Activated CD4-positive, alpha-beta T cell treated with anti-CD3 and anti-CD28 coated beads, Interleukin-10, Interleukin-2, amounts not matched to agents 100 ng/mL and 50 ng/mL, durations not matched to agents 16 hours and 8 hours (primary cell): Measurements from ENCODE around the gene C7.
A peak's percentile ranks its signal among the peaks of the same experiment; 100 is the strongest.
"Not testable (repeated sequence)": the region's sequence is repeated elsewhere in the genome, so short reads cannot be mapped to it uniquely, and the experiment has no call there.

ENCODE experiments used
- DNase-seq: peaks from one replicate; pipeline ENCODE4 v3.0.0-alpha.2; 2020

The C7 gene

DNA sequence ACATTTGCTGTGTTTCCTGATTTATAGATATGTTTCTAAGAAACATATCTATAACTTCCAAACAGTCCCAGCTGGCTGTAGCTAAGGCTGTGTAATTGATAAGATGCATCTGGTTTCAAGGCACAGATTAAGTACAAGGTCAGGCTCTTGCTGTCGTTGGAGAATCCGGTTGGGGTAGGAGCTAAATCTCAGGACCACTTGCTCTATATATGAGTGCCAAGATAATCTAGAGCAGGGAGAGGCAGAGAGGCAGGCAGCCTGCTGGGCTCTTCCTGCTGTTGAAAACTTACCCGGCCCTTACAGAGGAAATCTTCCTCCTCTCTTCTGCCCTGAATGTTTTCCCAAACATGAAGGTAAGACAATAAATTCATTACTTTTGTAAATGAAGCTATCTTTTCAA, at the start of gene C7:
TSS of gene C7 (plus strand) at position 234 of the 400 bp plus-strand sequence. CDS start at position 348, 114 bp downstream.
- DNase-seq = no peak

DNA sequence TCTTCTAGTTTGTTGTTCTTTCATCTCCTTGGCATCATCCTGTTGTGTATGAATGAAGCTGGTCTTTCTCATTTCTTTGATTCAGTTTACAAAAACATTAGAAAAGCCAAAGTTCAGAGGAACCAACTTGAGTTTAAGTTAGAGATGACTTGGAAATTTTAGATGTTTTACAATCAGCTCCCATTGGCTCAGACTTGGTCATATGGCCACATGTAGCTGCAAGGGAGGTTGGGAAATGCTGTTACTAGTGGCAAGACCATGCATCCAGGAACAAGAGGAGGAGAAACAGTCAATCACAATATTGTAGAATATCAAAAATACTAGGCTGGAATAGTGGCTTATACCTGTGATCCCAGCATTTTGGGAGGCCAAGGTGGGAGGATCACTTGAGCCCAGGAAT, 48.6 kb upstream of the C7 start:
- no peak for DNase-seq

DNA sequence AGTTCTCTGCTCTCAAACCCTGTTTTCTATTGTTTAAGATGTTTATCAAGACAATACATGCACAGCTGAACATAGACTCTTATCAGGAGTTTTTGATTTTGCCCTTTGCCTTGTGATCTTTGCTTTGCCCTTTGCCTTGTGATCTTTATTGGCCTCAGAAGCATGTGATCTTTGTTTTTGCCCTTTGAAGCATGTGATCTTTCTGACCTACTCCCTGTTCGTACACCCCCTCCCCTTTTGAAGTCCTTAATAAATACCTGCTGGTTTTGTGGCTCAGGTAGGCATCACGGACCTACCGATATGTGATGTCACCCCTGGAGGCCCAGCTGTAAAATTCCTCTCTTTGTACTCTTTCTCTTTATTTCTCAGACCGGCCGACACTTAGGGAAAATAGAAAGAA, 44.3 kb upstream of the C7 start:
- not testable (repeated sequence) for DNase-seq

DNA sequence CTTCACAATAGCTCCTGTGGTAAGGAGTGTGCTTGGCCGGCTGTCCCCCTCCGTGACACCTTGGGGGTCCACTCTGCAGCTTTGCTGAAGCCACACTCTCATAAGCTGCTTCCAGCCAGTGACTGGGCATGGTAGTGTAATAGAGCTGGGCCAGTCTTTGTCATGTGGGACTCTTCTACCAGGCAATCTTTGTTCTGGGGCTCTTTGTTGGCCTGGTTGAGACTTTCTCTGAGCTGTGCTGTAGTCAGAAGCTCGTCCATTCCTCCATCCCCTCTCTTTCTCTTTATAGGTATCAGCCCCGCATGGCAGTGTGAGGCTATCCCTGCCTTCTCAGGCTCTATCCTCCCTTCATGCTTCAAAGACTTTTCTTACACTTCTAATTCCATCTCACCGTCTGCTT, 42.5 kb upstream of the C7 start:
- DNase-seq = no peak

DNA sequence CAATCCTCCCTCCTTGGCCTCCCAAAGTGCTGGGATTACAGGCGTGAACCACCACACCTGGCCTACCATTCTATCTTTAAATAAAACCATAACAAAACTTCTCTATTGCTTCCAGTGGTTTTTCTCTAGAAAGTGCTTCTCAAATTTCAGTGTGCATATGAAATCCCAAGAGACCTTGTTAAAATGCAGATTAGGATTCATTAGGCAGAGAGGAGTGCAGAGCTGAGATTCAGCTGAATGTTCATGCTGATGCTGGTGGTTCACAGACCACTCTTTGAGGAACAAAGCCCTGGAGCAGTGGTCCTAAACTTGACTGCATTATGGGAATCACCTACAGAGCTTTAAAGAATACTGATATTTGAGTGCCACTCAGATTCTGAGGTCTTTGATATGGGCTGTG, 39.9 kb upstream of the C7 start:
- no peak for DNase-seq

DNA sequence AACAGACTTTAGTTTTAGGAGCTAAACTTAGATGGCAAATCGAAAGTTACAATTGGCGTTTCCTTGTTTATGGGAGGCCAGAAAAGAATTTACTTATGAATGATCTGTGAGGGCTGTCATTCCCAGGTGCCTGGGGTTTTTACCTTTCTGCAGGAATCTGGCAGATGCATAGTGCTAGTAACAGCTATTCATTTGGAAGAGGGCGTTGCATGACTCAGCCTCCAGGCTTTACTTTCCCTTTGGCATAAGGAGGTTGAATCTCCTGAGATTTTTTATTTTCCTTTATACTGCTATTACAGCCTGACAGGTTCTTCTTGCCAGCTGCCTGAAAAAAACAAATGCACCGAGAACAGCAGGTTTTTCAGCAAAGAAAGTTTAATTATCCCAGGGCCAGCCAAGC, 38.1 kb upstream of the C7 start:
- no peak for DNase-seq

DNA sequence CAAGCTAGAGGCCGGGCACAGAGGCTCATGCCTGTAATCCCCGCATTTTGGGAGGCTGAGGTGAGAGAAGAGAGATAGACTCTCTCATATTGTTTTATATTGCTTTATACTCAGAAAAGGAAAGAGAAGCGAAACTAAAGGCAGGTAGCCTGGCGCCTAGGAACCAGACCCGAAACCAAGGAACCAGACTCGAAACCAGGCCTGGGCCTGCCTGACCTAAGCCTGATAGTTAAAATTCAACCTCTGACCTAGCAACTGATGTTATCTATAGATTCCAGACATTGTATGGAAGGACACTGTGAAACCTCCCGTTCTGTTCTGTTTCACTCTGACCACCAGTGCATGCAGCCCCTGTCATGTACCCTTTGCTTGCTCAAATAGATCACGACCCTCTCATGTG, 37.0 kb upstream of the C7 start:
- not testable (repeated sequence) for DNase-seq

DNA sequence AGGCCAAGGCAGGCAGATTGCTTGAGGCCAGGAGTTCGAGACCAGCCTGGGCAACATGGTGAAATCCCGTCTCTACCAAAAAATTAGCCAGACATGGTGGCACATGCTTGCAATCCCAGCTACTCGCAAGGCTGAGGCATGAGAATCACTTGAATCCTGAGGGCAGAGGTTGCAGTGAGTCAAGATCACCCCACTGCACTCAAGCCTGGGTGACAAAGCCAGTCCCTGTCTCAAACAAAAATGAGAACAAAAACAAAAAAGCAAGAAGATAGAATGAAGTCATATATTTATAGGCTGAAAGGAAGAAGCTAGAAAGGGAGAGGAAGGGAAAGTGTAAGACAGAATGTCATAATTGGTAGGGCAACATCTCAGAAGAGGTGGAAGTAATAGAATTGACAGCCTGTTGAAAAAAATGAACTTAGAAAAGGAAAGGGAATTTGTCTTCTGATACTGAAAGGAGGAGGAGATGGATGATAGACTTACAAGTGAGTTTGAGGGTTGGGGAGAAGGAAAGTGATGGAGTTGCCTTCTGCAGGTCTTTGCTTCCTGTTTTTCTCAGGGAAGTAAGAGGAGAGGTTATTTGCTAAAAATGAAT, 35.9 kb upstream of the C7 start:
- DNase-seq = no peak

DNA sequence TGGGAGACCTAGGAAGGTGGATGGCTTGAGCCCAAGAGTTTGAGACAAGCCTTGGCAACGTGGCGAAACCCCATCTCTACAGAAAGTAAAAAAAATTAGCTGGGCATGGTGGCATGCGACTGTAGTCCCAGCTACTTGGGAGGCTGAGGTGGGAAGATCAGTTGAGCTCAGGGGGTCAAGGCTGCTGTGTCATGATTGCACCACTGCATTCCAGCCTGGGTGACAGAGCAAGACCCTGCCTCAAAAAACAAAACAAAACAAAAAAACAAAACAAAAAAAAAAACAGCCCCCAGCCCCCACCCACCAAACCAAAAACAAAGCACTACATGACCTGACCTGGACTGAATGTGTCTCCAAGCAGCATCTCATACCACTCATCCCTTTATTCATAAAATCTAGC, 33.3 kb upstream of the C7 start:
- DNase-seq = no peak

DNA sequence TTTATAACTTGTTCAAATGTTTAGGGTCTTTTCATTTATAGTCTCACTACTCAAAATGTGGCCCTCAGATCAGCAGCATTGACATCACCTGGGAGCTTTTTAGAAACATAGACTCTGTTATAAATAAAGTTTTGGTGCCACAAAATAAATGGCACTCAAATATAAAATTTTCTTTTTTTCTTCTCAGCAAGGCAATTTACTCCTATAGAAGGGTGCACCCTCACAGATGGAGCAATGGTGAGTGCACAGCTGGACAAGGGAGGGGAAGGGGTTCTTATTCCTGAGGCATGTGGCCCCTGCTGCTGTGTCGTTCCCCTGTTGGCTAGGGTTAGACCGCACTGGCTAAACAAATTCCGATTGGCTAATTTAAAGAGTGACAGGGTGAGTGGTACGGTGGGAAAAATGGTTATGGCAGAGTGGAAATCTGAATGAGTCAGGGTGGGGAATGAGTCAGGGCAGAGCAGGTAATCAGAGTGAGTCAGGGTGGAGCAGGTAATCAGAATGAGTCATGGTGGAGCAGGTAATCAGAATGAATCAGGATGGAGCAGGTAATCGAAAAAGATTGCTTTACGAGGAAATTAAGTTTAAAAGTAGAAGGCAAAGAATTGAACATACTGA, 31.8 kb upstream of the C7 start:
- DNase-seq = peak; percentile 25

DNA sequence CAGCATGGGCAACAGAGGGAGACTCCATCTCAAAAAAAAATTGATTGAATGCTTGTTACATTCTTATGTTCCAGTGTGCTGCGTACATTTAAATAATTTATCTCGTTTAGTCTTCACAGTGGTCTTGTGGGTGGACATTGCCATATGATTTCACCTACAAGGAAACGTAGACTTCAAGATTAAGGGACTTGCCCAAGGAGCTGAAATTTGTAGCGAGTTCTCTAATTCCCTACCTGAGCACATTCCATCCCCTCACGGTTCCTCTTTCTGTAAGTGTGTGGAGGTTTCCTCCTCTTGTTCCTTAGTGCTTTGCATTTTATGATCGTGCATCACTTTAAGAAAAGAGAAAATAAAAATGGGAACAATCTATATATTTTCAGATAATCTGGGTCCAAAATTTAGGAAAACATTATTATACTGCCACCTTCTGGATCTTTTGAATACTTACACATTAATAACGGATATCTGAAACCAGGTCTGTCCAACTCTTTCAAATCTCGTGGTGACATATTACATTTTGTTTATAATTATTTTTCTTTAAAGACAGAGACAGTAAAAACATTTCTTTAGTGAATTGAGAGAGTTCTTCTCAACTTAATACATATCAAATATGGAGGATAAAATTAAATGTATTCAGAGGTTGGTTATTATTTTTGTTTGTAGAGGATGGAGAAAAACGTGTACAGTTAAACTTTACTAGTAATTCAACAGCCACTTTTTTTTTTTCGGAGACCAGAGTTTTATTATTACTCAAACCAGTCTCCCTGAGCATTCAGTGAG, 29.9 kb upstream of the C7 start:
- DNase-seq = peak; percentile 11

DNA sequence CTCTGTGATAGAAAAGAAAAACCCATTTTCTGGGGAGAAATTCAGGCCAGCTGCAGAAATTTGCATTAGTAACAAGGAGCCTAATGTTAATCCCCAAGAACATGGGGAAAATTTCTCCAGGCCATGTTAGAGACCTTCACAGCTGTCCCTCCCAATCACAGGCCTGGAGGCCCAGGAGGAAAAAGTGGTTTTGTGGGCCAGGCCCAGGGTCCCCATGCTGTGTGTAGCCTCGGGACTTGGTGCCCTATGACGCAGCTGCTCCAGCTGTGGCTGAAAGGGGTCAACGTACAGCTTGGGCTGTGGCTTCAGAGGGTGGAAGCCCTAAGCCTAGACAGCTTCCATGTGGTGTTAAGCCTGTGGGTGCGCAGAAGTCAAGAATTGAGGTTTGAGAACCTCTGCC, 27.0 kb upstream of the C7 start:
- no peak for DNase-seq

DNA sequence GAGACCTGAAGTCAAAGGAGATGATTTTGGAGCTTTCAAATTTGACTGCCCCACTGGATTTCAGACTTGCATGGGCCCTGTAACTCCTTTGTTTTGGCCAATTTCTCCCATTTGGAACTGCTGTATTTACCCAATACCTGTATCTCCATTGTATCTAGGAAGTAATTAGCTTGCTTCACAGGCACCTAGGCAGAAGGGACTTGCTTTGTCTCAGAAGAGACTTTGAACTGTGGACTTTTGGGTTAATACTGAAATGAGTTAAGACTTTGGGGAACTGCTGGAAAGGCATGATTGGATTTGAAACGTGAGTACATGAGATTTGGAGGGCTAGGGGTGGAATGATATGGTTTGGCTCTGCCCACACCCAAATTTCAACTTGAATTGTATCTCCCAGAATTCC, 26.2 kb upstream of the C7 start:
- not testable (repeated sequence) for DNase-seq

DNA sequence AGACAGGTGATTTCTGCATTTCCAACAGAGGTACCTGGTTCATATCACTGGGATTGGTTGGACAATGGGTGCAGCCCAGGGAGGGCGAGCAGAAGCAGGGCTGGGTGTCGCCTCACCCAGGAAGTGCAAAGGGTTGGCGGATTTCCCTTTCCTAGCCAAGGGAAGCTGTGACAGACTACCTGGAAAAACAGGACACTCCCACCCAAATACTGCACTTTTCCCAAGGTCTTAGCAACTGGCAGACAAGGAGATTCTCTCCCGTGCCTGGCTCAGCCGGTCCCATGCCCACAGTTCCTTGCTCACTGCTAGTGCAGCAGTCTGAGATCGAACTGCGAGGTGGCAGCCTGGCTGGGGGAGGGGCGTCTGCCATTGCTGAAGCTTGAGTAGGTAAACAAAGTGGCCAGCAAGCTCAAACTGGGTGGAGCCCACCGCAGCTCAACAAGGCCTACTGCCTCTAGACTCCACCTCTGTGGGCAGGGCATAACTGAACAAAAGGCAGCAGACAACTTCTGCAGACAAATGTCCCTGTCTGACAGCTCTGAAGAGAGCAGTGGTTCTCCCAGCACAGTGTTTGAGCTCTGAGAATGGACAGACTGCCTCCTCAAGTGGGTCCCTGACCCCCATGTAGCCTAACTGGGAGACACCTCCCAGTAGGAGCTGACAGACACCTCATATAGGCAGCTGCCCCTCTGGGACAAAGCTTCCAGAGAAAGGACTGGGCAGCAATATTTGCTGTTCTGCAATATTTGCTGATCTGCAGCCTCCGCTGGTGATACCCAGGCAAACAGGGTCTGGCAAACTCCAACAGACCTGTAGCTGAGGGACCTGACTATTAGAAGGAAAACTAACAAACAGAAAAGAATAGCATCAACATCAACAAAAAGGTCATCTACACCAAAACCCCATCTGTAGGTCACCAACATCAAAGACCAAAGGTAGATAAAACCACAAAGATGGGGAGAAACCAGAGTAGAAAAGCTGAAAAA, 13.6 kb upstream of the C7 start:
- not testable (repeated sequence) for DNase-seq

DNA sequence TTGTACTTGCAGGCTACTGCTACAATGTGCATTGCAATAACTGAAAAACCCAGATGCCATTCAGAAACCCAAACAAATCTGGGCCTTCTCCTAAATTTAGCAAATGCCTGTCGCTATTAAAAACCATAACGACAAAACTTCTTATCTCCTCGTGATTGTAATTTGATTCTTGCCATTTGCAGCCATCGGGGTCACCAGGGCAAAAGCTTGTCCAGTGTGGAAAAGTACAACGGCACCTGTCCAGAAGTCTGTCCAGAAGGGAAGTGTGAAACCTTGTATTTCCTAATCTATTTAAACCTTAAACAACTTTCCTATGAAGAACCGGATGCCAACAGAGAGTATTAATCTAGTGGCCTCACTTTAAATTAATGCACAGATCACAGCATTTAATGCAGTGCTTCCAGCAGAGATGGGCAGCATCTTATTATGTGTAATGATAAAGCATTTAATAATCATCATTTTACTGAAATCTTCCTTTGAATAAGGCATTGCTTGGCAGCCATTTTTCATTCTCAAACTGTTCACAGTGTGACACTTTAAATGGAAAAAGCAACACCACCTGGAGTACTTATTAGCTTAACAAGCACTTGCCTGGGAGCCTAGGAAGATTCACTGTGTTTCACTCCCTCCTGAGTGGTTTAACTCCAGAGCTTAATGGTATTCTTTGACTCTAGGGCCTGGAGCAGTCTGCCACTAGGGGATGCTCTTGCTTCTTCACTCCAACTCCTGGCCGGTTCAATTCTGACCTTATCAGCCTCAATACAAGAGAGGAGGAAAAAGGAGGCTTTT, 4.9 kb upstream of the C7 start:
- DNase-seq = peak; percentile 59

DNA sequence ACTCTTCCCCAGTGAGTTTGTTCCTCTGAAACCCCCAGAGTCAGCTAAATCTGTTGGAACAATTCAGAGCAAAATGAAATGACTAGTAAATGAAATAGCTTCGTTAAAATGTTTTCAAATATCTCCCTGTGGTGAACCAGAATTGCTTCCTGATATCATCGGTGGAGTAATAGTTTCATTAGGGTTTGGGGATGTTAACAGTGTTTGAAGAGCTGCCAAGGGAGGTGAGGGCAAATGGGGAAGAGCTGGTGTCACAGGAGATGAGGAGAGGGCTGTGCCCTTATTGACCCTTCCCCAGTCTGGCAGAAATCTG, 4.3 kb upstream of the C7 start:
- no peak for DNase-seq

DNA sequence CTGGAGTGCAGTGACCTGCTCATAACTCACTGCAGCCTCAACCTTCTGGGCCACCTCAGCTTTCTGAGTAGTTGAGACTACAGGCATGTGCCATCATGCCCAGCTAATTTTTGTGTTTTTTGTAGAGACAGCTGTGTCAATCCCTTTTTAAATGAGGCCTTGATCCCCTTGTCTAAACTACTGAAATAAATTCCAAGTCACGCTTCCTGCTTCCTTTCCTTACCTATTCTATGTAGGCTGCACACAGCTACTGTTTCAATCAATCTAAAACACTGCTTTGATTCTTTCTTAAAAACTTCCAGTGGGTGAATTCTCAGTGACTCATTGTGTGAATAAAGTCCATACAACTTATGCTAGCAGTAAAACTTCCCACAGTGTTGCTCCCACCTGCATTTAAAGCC, 2.9 kb upstream of the C7 start:
- DNase-seq = no peak

DNA sequence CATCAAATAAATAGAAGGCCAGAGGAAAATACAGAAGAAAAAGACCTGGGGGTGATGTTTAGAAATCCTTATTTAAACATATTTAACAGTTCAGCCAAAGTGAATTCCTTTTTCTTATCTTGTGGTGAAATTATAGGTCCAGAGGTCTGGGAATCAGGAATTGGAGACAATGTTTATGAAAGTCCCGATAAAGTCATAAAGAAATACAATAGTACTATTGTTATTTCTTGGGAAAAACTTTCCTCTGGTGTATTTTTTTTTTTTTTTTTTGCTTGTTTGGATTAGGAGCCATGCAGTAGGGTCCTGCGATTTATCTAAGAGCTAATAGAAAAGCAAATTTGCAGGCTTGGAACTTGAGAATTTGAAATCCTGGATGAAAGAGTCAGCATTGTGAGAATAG, 426 bp downstream of the C7 start:
- no peak for DNase-seq

DNA sequence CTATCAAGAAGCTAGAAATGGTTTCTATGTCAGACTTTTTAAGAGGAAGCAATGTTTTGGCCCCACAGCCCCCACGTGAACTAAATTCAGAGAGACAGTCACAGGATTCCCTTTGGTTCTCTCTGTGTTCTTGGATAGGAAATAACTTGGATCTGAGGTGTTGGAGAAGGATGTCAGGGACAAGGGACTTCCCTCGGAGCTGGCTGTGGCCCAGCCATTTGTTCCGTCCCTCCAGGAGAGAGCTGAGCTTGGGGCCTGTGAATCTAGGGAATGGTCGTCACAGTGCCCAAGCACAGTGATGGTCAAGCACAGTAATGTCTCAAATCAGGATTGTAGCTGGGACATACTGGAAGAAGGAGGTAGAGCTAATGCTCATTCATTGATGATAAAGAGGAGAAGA, 2.0 kb downstream of the C7 start:
- no peak for DNase-seq

DNA sequence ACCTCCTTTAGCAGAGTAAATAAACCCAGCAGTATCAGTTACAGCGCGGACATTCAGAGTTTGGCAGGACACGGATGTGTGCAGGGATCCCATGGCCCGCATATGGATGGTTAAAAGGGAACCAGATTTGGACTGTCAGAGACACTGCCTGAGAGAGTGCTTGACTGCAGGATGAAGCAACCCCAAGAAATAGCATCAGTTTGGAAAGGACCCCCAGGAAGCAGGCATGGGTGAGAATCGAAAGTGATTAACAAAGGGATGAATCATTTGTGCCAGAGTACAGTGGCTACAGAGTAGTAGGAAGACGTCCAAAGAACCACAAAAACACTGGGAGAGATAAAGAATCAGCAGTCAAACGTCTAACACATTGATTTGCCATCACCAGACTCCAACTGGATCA, 5.5 kb downstream of the C7 start:
- no peak for DNase-seq

DNA sequence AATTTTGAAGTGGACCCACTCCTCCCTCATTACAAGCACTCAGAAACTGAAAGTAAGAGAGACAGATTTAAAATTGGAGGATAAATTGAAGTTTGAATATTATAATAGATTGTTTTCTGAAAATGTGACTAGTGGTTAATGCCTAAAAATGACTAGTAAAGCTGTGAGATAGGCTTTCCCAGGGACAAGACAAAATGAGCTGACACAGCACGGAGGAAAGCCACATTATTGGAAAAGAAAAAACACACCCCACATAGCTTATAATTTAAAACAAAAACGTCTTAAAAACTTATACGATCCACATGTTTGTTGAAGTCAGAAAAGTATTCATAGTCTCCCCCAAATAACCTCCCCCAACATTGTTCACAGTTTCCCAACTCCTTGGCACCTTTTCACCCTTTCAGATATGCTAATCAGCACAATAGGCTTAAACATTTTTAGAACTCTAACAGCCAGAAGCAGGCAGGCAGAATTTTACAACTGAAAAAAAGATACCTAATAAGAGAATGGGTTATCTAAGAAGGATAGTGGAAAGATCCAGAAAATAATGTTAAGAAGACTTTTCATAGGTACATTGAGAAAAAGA, 6.1 kb downstream of the C7 start:
- DNase-seq = no peak

DNA sequence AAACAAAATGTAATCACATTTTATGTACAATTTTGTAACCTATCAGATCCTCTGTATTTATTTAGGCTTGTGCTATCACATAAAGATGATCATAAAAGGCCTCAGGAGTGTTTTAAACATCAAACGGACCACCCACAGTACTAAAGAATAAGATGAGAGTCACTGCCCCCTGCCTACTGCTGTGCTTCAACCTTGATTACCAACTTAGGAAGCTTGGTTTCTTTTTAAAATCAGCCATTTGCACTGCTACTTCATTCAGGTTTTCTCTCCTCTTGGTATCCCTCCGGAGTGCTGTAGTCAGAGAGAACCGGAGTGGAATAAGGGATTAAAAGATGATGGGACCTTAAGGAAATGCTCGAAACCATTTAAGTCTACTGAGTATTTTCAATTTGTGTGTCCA, 6.9 kb downstream of the C7 start:
- DNase-seq = no peak
